Neural progenitor cell (in vitro differentiated cells): ENCODE results near the gene PEX10. TPM values are rescaled to one million over a fixed set of nuclear protein-coding genes. Genes with fewer than 3 reads are reported as not detected.

Experiments used
- DNase-seq: peaks from one replicate; pipeline ENCODE4 v3.0.0-alpha.2; 2016; ENCODE audit warnings: low spot score
- H2AFZ ChIP-seq: fragments of 200-600 bp; sonication (generic); replicated peaks from 2 replicates; pipeline ENCODE4 v1.6.1; 2016; ENCODE audit warnings: antibody characterized with exemption
- H3F3A ChIP-seq: fragments of 200-600 bp; sonication (generic); 2 replicates; pipeline ENCODE4 v1.6.1; 2016; ENCODE audit warnings: antibody characterized with exemption, low read depth
- H3K27ac ChIP-seq: fragments of 200-600 bp; sonication (generic); 2 replicates; pipeline ENCODE4 v1.5.1; 2016; ENCODE audit warnings: mild to moderate bottlenecking
- H3K27me3 ChIP-seq: fragments of 200-600 bp; sonication (generic); 2 replicates; pipeline ENCODE4 v1.6.1; 2016; ENCODE audit warnings: mild to moderate bottlenecking, moderate library complexity
- H3K36me3 ChIP-seq: fragments of 200-600 bp; sonication (generic); 2 replicates; pipeline ENCODE4 v1.5.1; 2016
- H3K4me1 ChIP-seq: fragments of 200-600 bp; sonication (generic); 2 replicates; pipeline ENCODE4 v1.6.1; 2016; ENCODE audit warnings: mixed run types
- H3K4me2 ChIP-seq: fragments of 200-600 bp; sonication (generic); 2 replicates; pipeline ENCODE4 v1.6.1; 2016
- H3K4me3 ChIP-seq: fragments of 200-600 bp; sonication (generic); 2 replicates; pipeline ENCODE4 v1.5.1; 2016
- H3K79me2 ChIP-seq: fragments of 200-600 bp; sonication (generic); 2 replicates; pipeline ENCODE4 v1.6.1; 2016; ENCODE audit warnings: low read depth
- H3K9ac ChIP-seq: fragments of 200-600 bp; sonication (generic); 2 replicates; pipeline ENCODE4 v1.6.1; 2016
- H3K9me3 ChIP-seq: fragments of 200-600 bp; sonication (generic); 2 replicates; pipeline ENCODE4 v1.5.1; 2016; ENCODE audit warnings: low read depth
- H4K20me1 ChIP-seq: fragments of 200-600 bp; sonication (generic); 2 replicates; pipeline ENCODE4 v1.6.1; 2016; ENCODE audit warnings: low read depth
- H3K27ac Mint-ChIP-seq: 3 replicates; pipeline ENCODE4 v1.8.0; 2021; ENCODE audit warnings: mixed read lengths
- H3K27me3 Mint-ChIP-seq: 2 replicates; pipeline ENCODE4 v1.8.0; 2022; ENCODE audit warnings: low read depth, mild to moderate bottlenecking, inconsistent platforms, moderate library complexity, mixed read lengths; ENCODE audit not compliant: insufficient read depth
- H3K36me3 Mint-ChIP-seq: 3 replicates; pipeline ENCODE4 v1.8.0; 2021; ENCODE audit warnings: mixed read lengths
- H3K4me1 Mint-ChIP-seq: 3 replicates; pipeline ENCODE4 v1.8.0; 2021; ENCODE audit warnings: mixed read lengths
- H3K4me3 Mint-ChIP-seq: 3 replicates; pipeline ENCODE4 v1.8.0; 2021; ENCODE audit warnings: mild to moderate bottlenecking, moderate library complexity, mixed read lengths
- H3K9me3 Mint-ChIP-seq: 3 replicates; pipeline ENCODE4 v1.8.0; 2020; ENCODE audit warnings: mixed read lengths
- CTCF ChIP-seq: fragments of 200-600 bp; sonication (generic); IDR thresholded peaks from 2 replicates; pipeline ENCODE4 v1.5.1; 2017; ENCODE audit warnings: antibody characterized with exemption, mild to moderate bottlenecking
- EZH2 ChIP-seq: fragments of 200-600 bp; sonication (generic); IDR thresholded peaks from 2 replicates; pipeline ENCODE4 v1.6.1; 2017; ENCODE audit warnings: antibody characterized with exemption, mild to moderate bottlenecking, moderate library complexity
- EZH2phosphoT487 ChIP-seq: fragments of 200-600 bp; sonication (generic); IDR thresholded peaks from 2 replicates; pipeline ENCODE4 v1.6.1; 2017; ENCODE audit warnings: antibody characterized with exemption
- total RNA-seq: library from RNA; depleted of rRNA; stranded (reverse); fragments of >200 nt; gene quantifications from 2 replicates; pipeline ENCODE4 v1.2.3, GENCODE V29; 2015; ENCODE audit warnings: low replicate concordance

PEX10 gene
- total RNA-seq, 1 donor from 2014 or later = 15.1 TPM

GRCh38 chr1:2379733-2380404 is 32.5 kb downstream of the PEX10 start:
- H3K4me3 ChIP-seq = no peak overlapping the region
- H3K9ac ChIP-seq = no peak overlapping the region
- no peaks in the 10 kb centered on the region for H3K27me3 ChIP-seq
- Mint-ChIP-seq H3K27me3 (peaks cover 4% of the 10 kb centered on the region), H3K36me3 (peaks cover under 1% of the 10 kb centered on the region), H3K9me3 (no peaks in the 10 kb centered on the region), H3K4me3 (no peak overlapping the region), H3K4me1 (peaks cover 8% of the 10 kb centered on the region), H3K27ac (no peak overlapping the region)
- H2AFZ ChIP-seq = no peak overlapping the region
- no peaks in the 10 kb centered on the region for H3K9me3 ChIP-seq
- no peaks in the 10 kb centered on the region for H3K4me1 ChIP-seq
- H4K20me1 ChIP-seq = peaks cover 8% of the 10 kb centered on the region
- H3F3A ChIP-seq = no peaks in the 10 kb centered on the region
- H3K27ac ChIP-seq = no peak overlapping the region
- no peak overlapping the region for H3K4me2 ChIP-seq
- no peaks in the 10 kb centered on the region for H3K79me2 ChIP-seq
- DNase-seq = no peak
- TF ChIP-seq CTCF = no peak
- TF ChIP-seq EZH2 = no peak
- TF ChIP-seq EZH2phosphoT487 = no peak
- H3K36me3 ChIP-seq = no peaks in the 10 kb centered on the region

GRCh38 chr1:2378956-2379732 is 33.2 kb downstream of the PEX10 start:
- no peak for TF ChIP-seq EZH2phosphoT487
- no peak for TF ChIP-seq CTCF
- TF ChIP-seq EZH2 = no peak
- H3K36me3 ChIP-seq = no peaks in the 10 kb centered on the region

GRCh38 chr1:2378441-2378851 is 33.9 kb downstream of the PEX10 start:
- no peaks in the 10 kb centered on the region for H3K4me1 ChIP-seq
- no peak overlapping the region for H3K4me3 ChIP-seq
- Mint-ChIP-seq H3K9me3 (no peaks in the 10 kb centered on the region), H3K4me3 (no peak overlapping the region), H3K27ac (no peak overlapping the region), H3K4me1 (peaks cover 4% of the 10 kb centered on the region), H3K27me3 (peaks cover 4% of the 10 kb centered on the region), H3K36me3 (peaks cover 2% of the 10 kb centered on the region)
- no peaks in the 10 kb centered on the region for H3K27me3 ChIP-seq
- H3K36me3 ChIP-seq = no peaks in the 10 kb centered on the region
- H3K9me3 ChIP-seq = no peaks in the 10 kb centered on the region
- H3K9ac ChIP-seq = no peak overlapping the region
- H4K20me1 ChIP-seq = peaks cover 8% of the 10 kb centered on the region
- no peaks in the 10 kb centered on the region for H3F3A ChIP-seq
- no peak for TF ChIP-seq EZH2
- TF ChIP-seq EZH2phosphoT487 = no peak
- TF ChIP-seq CTCF = no peak
- DNase-seq = no peak
- H3K4me2 ChIP-seq = no peak overlapping the region
- no peak overlapping the region for H2AFZ ChIP-seq
- no peaks in the 10 kb centered on the region for H3K79me2 ChIP-seq
- no peak overlapping the region for H3K27ac ChIP-seq

More at GRCh38 chr1:2378956-2379732, 33.2 kb downstream of the PEX10 start:
- Histone ChIP-seq H3K4me1 (no peaks in the 10 kb centered on the region), H3K27me3 (no peaks in the 10 kb centered on the region), H3K9ac (no peak overlapping the region), H3F3A (no peaks in the 10 kb centered on the region), H2AFZ (no peak overlapping the region), H3K4me3 (no peak overlapping the region), H3K79me2 (no peaks in the 10 kb centered on the region), H4K20me1 (peaks cover 8% of the 10 kb centered on the region), H3K27ac (no peak overlapping the region), H3K4me2 (no peak overlapping the region), H3K9me3 (no peaks in the 10 kb centered on the region)
- H3K27ac Mint-ChIP-seq = no peak overlapping the region
- peaks cover 7% of the 10 kb centered on the region for H3K4me1 Mint-ChIP-seq
- H3K9me3 Mint-ChIP-seq = no peaks in the 10 kb centered on the region
- H3K27me3 Mint-ChIP-seq = peaks cover 4% of the 10 kb centered on the region
- DNase-seq = no peak
- H3K4me3 Mint-ChIP-seq = no peak overlapping the region
- peaks cover 2% of the 10 kb centered on the region for H3K36me3 Mint-ChIP-seq
